Panc1 (cell line): ENCODE results near the gene PPP1R15A. TPM values are rescaled to one million over a fixed set of nuclear protein-coding genes. Genes with fewer than 3 reads are reported as not detected.

ENCODE experiments used
- ATAC-seq: fragments of 200-7000 bp; cut with Tn5 transposase; 2 replicates; pipeline ENCODE4 v1.9.1; 2020; ENCODE audit warnings: mild to moderate bottlenecking, moderate library complexity
- BruUV-seq: library from RNA; stranded (reverse); fragments of 400-500 nt; replicated peaks from 2 replicates; lab custom pipeline; 2021; lab: Mats Ljungman, UMichigan
- CTCF ChIA-PET: fragments of 300-600 bp; sonication (Branson Sonifier 250); formaldehyde crosslinking; loops from one replicate; lab custom pipeline; 2022; ENCODE audit warnings: antibody characterized with exemption; lab: Charles Lee
- POLR2A ChIA-PET: fragments of 300-600 bp; sonication (Branson Sonifier 250); formaldehyde crosslinking; loops from one replicate; lab custom pipeline; 2022; ENCODE audit warnings: antibody characterized with exemption; lab: Charles Lee
- DNase-seq: peaks from one replicate; pipeline ENCODE4 v3.0.0-alpha.2; 2010; ENCODE audit warnings: low read depth, low spot score
- H3K27ac ChIP-seq: 2 replicates; pipeline ENCODE4 v1.5.1; 2011; ENCODE audit warnings: mild to moderate bottlenecking, low read length, inconsistent platforms
- H3K27me3 ChIP-seq: fragments of 200-500 bp; sonication (Bioruptor generic); 2 replicates; pipeline ENCODE4 v1.6.0; 2014; ENCODE audit warnings: low read length, inconsistent platforms; ENCODE audit not compliant: control insufficient read depth, insufficient read depth
- H3K36me3 ChIP-seq: fragments of 200-500 bp; sonication (Bioruptor generic); 2 replicates; pipeline ENCODE4 v1.5.1; 2014; ENCODE audit warnings: inconsistent platforms, mild to moderate bottlenecking, low read length, moderate library complexity; ENCODE audit not compliant: control insufficient read depth, insufficient read depth
- H3K4me1 ChIP-seq: 2 replicates; pipeline ENCODE4 v1.5.1; 2011; ENCODE audit warnings: inconsistent platforms, mild to moderate bottlenecking, low read length, moderate library complexity; ENCODE audit not compliant: control insufficient read depth, insufficient read depth
- H3K4me3 ChIP-seq, 2 experiments: 2 replicates each; pipeline ENCODE4 v1.5.1; 2011 to 2012; ENCODE audit warnings: low read depth in 2 of 2, low read length in 2 of 2, mild to moderate bottlenecking in 2 of 2, inconsistent platforms in 1 of 2, moderate library complexity in 1 of 2
- H3K9me3 ChIP-seq: fragments of 200-500 bp; sonication (Bioruptor generic); 2 replicates; pipeline ENCODE4 v1.5.1; 2014; ENCODE audit warnings: low read depth, mild to moderate bottlenecking, inconsistent platforms, low read length, moderate library complexity; ENCODE audit not compliant: control insufficient read depth, insufficient read depth
- CTCF ChIP-seq: fragments of 450-650 bp; IDR thresholded peaks from 2 replicates; pipeline ENCODE4 v1.5.1; 2017; ENCODE audit warnings: mild to moderate bottlenecking
- POLR2AphosphoS5 ChIP-seq: IDR thresholded peaks from 2 replicates; pipeline ENCODE4 v1.6.1; 2012; ENCODE audit warnings: mild to moderate bottlenecking, low read depth, low read length, moderate library complexity
- REST ChIP-seq, 2 experiments: IDR thresholded peaks; 2 replicates each; pipeline ENCODE4 v1.6.1; 2011 to 2012; ENCODE audit warnings: low read depth in 2 of 2, control low read depth in 1 of 2, low read length in 1 of 2, mild to moderate bottlenecking in 1 of 2, moderate library complexity in 1 of 2; ENCODE audit not compliant: insufficient read depth in 1 of 2
- SIN3A ChIP-seq: IDR thresholded peaks from 2 replicates; pipeline ENCODE4 v1.6.1; 2012; ENCODE audit warnings: low read depth, mild to moderate bottlenecking, low read length, moderate library complexity, borderline replicate concordance; ENCODE audit not compliant: insufficient read depth
- TCF7L2 ChIP-seq: IDR thresholded peaks from 2 replicates; pipeline ENCODE4 v1.6.1; 2011; ENCODE audit warnings: mild to moderate bottlenecking, low read depth, low read length, inconsistent platforms
- in situ Hi-C: cut with HindIII; loops from 2 replicates; pipeline ENCODE4 v1.10.0; 2016; ENCODE audit warnings: low sequenced_read_pairs, low pct_unique_long_range_greater_than_20kb
- intact Hi-C: fragments of 100-400 bp; cut with micrococcal nuclease; formaldehyde crosslinking; loops from one replicate; pipeline ENCODE4 v1.10.0; 2022; ENCODE audit not compliant: unreplicated experiment
- total RNA-seq: library from RNA; stranded (reverse); gene quantifications from one replicate; pipeline ENCODE4 v1.2.1, GENCODE V29; 2021; ENCODE audit not compliant: unreplicated experiment

PPP1R15A gene
- total RNA-seq, 1 experiment from 2014 or later, result 27.1 TPM

- no peak overlapping the region for H3K4me3 ChIP-seq
- H3K27me3 ChIP-seq, result no peaks in the 10 kb centered on the region
- H3K9me3 ChIP-seq, result no peaks in the 10 kb centered on the region
- in situ Hi-C loops (no loop called here), intact Hi-C loops (no loop called here)
- no peak for ATAC-seq
- no peaks in the 10 kb centered on the region for H3K4me1 ChIP-seq
- DNase-seq, result no peak
- no peaks in the 10 kb centered on the region for H3K36me3 ChIP-seq
- ChIA-PET POLR2A (no interaction called here), CTCF (no interaction called here)
- no TSS peak for BruUV-seq
- TF ChIP-seq SIN3A, result no peak
- no peak for TF ChIP-seq CTCF
- no peak for TF ChIP-seq POLR2AphosphoS5
- no peak for TF ChIP-seq REST (IDR thresholded peaks at IDR 0.05; ENCODE audit: insufficient read depth in 1 of 2, low read depth in 2 of 2, low read length in 1 of 2)
- TF ChIP-seq TCF7L2, result no peak
- no peak overlapping the region for H3K27ac ChIP-seq
These were observed 48.7 kb downstream of the PPP1R15A start for GRCh38 chr19:48920949-48921348.

- Histone ChIP-seq H3K27ac (no peak overlapping the region), H3K9me3 (no peaks in the 10 kb centered on the region), H3K4me1 (0 out of 2 replicates have a peak, but pooled peaks cover 3% of the 10 kb centered on the region), H3K27me3 (no peaks in the 10 kb centered on the region), H3K36me3 (no peaks in the 10 kb centered on the region), H3K4me3 (no peak overlapping the region)
- ATAC-seq, result no peak
- BruUV-seq, result no TSS peak
- in situ Hi-C loops, result no loop called here
- ChIA-PET CTCF (no interaction called here), POLR2A (no interaction called here)
- intact Hi-C loops, result no loop called here
- no peak for DNase-seq
- TF ChIP-seq POLR2AphosphoS5 (no peak), REST (IDR thresholded peaks at IDR 0.05; ENCODE audit: insufficient read depth in 1 of 2, low read depth in 2 of 2, low read length in 1 of 2) (no peak), TCF7L2 (no peak), CTCF (no peak), SIN3A (no peak)
These were observed 49.7 kb downstream of the PPP1R15A start for GRCh38 chr19:48921721-48922500.
